ENCODE results near the gene MYL6B. TPM values are rescaled to one million over a fixed set of nuclear protein-coding genes. Genes with fewer than 3 reads are reported as not detected.

The MYL6B gene
- total and polyA plus RNA-seq, 2 donors (not counting 3 experiments of a cell fraction or from before 2014, with no cell fraction given) = 135 to 185 TPM

GRCh38 chr12:56154818-56155217 lies 2.4 kb downstream of the MYL6B start:
- peaks cover 22% of the 10 kb centered on the region for H3K4me1 ChIP-seq (ENCODE audit: control insufficient read depth, extremely low read depth, insufficient read depth, low read length)
- H3K79me2 ChIP-seq (ENCODE audit: control insufficient read depth, insufficient read depth, low read length) = peaks cover 21% of the 10 kb centered on the region
- H4K20me1 ChIP-seq (replicated peaks; ENCODE audit: control insufficient read depth, extremely low read depth, insufficient read depth, low read length) = no peaks in the 10 kb centered on the region
- ChIA-PET CTCF (interaction anchor here (0.7 to 1.9 kb wide), 3 partner anchors 27 to 30 kb away, joined by 3 to 6 read pairs (median 4); partner anchors contain the start of gene ESYT1), POLR2A (no interaction called here)
- H3K9ac ChIP-seq (replicated peaks; ENCODE audit: extremely low read depth, insufficient read depth, low read length) = no peak overlapping the region
- intact Hi-C loops (cut with micrococcal nuclease) (no loop called here), dilution Hi-C loops (cut with MboI; ENCODE audit: extremely low pct_ligation_motif_present, low sequenced_read_pairs) (no loop called here)
- FAIRE-seq (no peak), DNase-seq (ENCODE audit: low read depth, low spot score) (no peak)
- peaks cover 3 to 7% of the 10 kb centered on the region in 2 experiments for H3K36me3 ChIP-seq (ENCODE audit: control insufficient read depth in 2 of 2, extremely low read depth in 1 of 2, insufficient read depth in 2 of 2, low read length in 2 of 2)
- H3K4me3 ChIP-seq (replicated peaks in 1 of 3; ENCODE audit: insufficient read depth in 1 of 3, low read depth in 1 of 3, low read length in 3 of 3) = no peak overlapping the region
- H3K27ac ChIP-seq (ENCODE audit: insufficient read depth, low read depth, low read length) = no peak overlapping the region
- TF ChIP-seq FOS (IDR thresholded peaks at IDR 0.05; ENCODE audit: borderline replicate concordance, insufficient read depth, low read length) = no peak
- TF ChIP-seq, protein P1, sequence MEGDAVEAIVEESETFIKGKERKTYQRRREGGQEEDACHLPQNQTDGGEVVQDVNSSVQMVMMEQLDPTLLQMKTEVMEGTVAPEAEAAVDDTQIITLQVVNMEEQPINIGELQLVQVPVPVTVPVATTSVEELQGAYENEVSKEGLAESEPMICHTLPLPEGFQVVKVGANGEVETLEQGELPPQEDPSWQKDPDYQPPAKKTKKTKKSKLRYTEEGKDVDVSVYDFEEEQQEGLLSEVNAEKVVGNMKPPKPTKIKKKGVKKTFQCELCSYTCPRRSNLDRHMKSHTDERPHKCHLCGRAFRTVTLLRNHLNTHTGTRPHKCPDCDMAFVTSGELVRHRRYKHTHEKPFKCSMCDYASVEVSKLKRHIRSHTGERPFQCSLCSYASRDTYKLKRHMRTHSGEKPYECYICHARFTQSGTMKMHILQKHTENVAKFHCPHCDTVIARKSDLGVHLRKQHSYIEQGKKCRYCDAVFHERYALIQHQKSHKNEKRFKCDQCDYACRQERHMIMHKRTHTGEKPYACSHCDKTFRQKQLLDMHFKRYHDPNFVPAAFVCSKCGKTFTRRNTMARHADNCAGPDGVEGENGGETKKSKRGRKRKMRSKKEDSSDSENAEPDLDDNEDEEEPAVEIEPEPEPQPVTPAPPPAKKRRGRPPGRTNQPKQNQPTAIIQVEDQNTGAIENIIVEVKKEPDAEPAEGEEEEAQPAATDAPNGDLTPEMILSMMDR (IDR thresholded peaks at IDR 0.05; ENCODE audit: extremely low read depth in 1 of 2, insufficient read depth in 1 of 2, low read depth in 1 of 2, low read length in 2 of 2) = no peak
- no peak for TF ChIP-seq POLR2A (IDR thresholded peaks at IDR 0.05; ENCODE audit: low read depth, low read length)
- TF ChIP-seq GATA2 (IDR thresholded peaks at IDR 0.05; ENCODE audit: insufficient read depth, insufficient read length, low read depth, low read length) = no peak
- TF ChIP-seq EZH2 (IDR thresholded peaks at IDR 0.05; ENCODE audit: borderline replicate concordance, low read depth, low read length, severe bottlenecking) = no peak
- no peak for TF ChIP-seq JUN (IDR thresholded peaks at IDR 0.05; ENCODE audit: borderline replicate concordance, insufficient read depth, insufficient read length, low read depth)
- H3K4me2 ChIP-seq (ENCODE audit: insufficient read depth, low read length) = no peak overlapping the region
- H2AFZ ChIP-seq (ENCODE audit: low read depth, low read length) = no peak overlapping the region
- H3K9me1 ChIP-seq (replicated peaks; ENCODE audit: control insufficient read depth, extremely low read depth, insufficient read depth, low read length) = no peaks in the 10 kb centered on the region
- no TSS peak for BruUV-seq (replicated peaks)
- no peaks in the 10 kb centered on the region for H3K9me3 ChIP-seq (replicated peaks; ENCODE audit: control insufficient read depth, insufficient read depth, low read length)
- H3K27me3 ChIP-seq (ENCODE audit: control insufficient read depth in 2 of 2, insufficient read depth in 2 of 2, low read length in 2 of 2) = no peaks in the 10 kb centered on the region
